Astrocyte (in vitro differentiated cells and primary cell): Measurements from ENCODE around the gene RPL11. TPM values are rescaled to one million over a fixed set of nuclear protein-coding genes. Genes with fewer than 3 reads are reported as not detected.

Source experiments
- DNase-seq: peaks from one replicate; pipeline ENCODE4 v3.0.0-alpha.2; 2010; ENCODE audit warnings: low read depth
- FAIRE-seq: peaks from 2 replicates; lab custom pipeline; 2011; peaks lifted over from hg19 to GRCh38; lab: Jason Lieb, UNC
- H2AFZ ChIP-seq: 2 replicates; pipeline ENCODE4 v1.6.0; 2012; ENCODE audit warnings: low read depth, low read length, inconsistent platforms
- H3K27ac ChIP-seq: 2 replicates; pipeline ENCODE4 v1.5.1; 2011; ENCODE audit warnings: low read depth, low read length, inconsistent platforms
- H3K27me3 ChIP-seq: 2 replicates; pipeline ENCODE4 v1.6.0; 2011; ENCODE audit warnings: low read length, inconsistent platforms; ENCODE audit not compliant: insufficient read depth
- H3K36me3 ChIP-seq: 2 replicates; pipeline ENCODE4 v1.5.1; 2011; ENCODE audit warnings: low read length, inconsistent platforms; ENCODE audit not compliant: insufficient read depth
- H3K4me1 ChIP-seq: 2 replicates; pipeline ENCODE4 v1.5.1; 2011; ENCODE audit warnings: low read length, inconsistent platforms; ENCODE audit not compliant: insufficient read depth
- H3K4me2 ChIP-seq: 2 replicates; pipeline ENCODE4 v1.6.0; 2012; ENCODE audit warnings: low read length, inconsistent platforms
- H3K4me3 ChIP-seq: 2 replicates; pipeline ENCODE4 v1.5.1; 2011; ENCODE audit warnings: low read depth, mild to moderate bottlenecking, low read length, inconsistent platforms; ENCODE audit not compliant: insufficient read depth
- H3K79me2 ChIP-seq: 2 replicates; pipeline ENCODE4 v1.6.0; 2012; ENCODE audit warnings: mild to moderate bottlenecking, low read length, inconsistent platforms; ENCODE audit not compliant: insufficient read depth
- H3K9ac ChIP-seq: 2 replicates; pipeline ENCODE4 v1.6.0; 2012; ENCODE audit warnings: mild to moderate bottlenecking, low read length, inconsistent platforms
- H3K9me3 ChIP-seq: 2 replicates; pipeline ENCODE4 v1.5.1; 2012; ENCODE audit warnings: low read depth, mild to moderate bottlenecking, low read length, inconsistent platforms; ENCODE audit not compliant: insufficient read depth
- H4K20me1 ChIP-seq: 2 replicates; pipeline ENCODE4 v1.6.0; 2012; ENCODE audit warnings: low read length, inconsistent platforms; ENCODE audit not compliant: insufficient read depth
- H3K27ac Mint-ChIP-seq: one replicate; pipeline ENCODE4 v1.8.0; 2021; ENCODE audit warnings: mild to moderate bottlenecking, mixed read lengths; ENCODE audit not compliant: unreplicated experiment
- H3K27me3 Mint-ChIP-seq: one replicate; pipeline ENCODE4 v1.8.0; 2021; ENCODE audit warnings: low read depth, mixed read lengths; ENCODE audit not compliant: unreplicated experiment
- H3K36me3 Mint-ChIP-seq: one replicate; pipeline ENCODE4 v1.8.0; 2021; ENCODE audit warnings: low read depth, mixed read lengths; ENCODE audit not compliant: unreplicated experiment
- H3K4me1 Mint-ChIP-seq: one replicate; pipeline ENCODE4 v1.8.0; 2021; ENCODE audit warnings: low read depth, mixed read lengths; ENCODE audit not compliant: unreplicated experiment
- H3K4me3 Mint-ChIP-seq: one replicate; pipeline ENCODE4 v1.8.0; 2021; ENCODE audit warnings: mild to moderate bottlenecking, moderate library complexity, mixed read lengths; ENCODE audit not compliant: unreplicated experiment
- H3K9me3 Mint-ChIP-seq: one replicate; pipeline ENCODE4 v1.8.0; 2021; ENCODE audit warnings: mild to moderate bottlenecking, mixed read lengths; ENCODE audit not compliant: unreplicated experiment
- EZH2 ChIP-seq: IDR thresholded peaks from 2 replicates; pipeline ENCODE4 v1.6.1; 2012; ENCODE audit warnings: mild to moderate bottlenecking, low read length, inconsistent platforms; ENCODE audit not compliant: insufficient read depth
- total RNA-seq: library from RNA; stranded (reverse); gene quantifications from 2 replicates; pipeline ENCODE4 v1.2.1, GENCODE V29; 2021
- TF ChIP-seq, protein P1 (sequence below): IDR thresholded peaks from 2 replicates; pipeline ENCODE4 v1.5.1; 2011; ENCODE audit warnings: low read depth, mild to moderate bottlenecking, inconsistent platforms, low read length, moderate library complexity; ENCODE audit not compliant: insufficient read depth

Gene RPL11
- total RNA-seq, 1 donor from 2014 or later, result 804 TPM

DNA sequence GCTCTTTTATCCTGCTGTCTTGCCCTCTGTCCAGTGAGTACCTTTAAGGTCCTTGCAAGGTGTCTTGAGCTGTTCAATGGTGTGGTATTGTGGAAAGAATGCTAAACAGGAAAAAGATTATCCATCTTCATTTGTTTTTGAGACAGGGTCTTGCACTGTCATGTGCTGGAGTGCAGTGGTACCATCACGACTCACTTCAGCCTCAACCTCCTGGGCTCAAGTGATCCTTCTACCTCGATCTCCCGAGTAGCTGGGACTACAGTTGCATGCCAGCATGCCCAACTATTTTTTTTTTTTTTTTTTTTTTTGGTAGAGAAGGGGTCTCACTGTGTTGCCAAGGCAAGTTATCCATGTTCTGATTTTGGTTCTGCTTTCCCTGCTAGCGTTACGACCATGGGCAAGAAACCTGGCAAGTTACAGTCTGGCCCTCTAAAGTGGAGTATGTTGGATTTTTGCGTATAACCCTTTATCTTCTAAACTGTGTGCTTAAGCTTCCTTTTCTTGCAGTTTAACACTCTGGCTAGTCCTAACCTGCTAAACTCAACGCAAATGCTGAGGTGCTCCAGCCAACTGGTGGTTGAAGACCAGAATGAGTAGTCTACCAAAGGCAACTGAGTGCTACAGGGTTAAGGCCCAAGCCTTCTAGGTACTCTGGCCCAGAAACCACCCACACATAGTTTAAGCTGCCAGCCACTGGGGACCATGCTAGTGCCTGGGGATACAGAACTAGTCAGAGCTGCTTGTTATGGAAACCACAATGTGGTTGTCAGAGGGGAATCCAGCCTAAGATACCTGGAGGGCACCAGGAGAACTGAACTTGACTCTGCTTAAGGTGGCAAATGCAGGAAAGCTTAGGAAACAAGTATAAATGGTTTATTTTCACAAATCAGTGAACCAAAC is 7.9 kb downstream of the RPL11 start:
- no peaks in the 10 kb centered on the region for H3K27me3 ChIP-seq
- Mint-ChIP-seq H3K27ac (no peak overlapping the region), H3K4me1 (peaks cover 42% of the 10 kb centered on the region), H3K4me3 (no peak overlapping the region), H3K36me3 (peaks cover 41% of the 10 kb centered on the region), H3K27me3 (no peaks in the 10 kb centered on the region), H3K9me3 (no peaks in the 10 kb centered on the region)
- no peak overlapping the region for H3K27ac ChIP-seq
- TF ChIP-seq, protein P1, sequence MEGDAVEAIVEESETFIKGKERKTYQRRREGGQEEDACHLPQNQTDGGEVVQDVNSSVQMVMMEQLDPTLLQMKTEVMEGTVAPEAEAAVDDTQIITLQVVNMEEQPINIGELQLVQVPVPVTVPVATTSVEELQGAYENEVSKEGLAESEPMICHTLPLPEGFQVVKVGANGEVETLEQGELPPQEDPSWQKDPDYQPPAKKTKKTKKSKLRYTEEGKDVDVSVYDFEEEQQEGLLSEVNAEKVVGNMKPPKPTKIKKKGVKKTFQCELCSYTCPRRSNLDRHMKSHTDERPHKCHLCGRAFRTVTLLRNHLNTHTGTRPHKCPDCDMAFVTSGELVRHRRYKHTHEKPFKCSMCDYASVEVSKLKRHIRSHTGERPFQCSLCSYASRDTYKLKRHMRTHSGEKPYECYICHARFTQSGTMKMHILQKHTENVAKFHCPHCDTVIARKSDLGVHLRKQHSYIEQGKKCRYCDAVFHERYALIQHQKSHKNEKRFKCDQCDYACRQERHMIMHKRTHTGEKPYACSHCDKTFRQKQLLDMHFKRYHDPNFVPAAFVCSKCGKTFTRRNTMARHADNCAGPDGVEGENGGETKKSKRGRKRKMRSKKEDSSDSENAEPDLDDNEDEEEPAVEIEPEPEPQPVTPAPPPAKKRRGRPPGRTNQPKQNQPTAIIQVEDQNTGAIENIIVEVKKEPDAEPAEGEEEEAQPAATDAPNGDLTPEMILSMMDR, result no peak
- no peak for TF ChIP-seq EZH2
- H3K79me2 ChIP-seq, result peaks cover 94% of the 10 kb centered on the region
- no peak overlapping the region for H3K4me2 ChIP-seq
- H3K4me3 ChIP-seq, result no peak overlapping the region
- H3K9ac ChIP-seq, result no peak overlapping the region
- H4K20me1 ChIP-seq, result peaks cover 96% of the 10 kb centered on the region
- FAIRE-seq (no peak), DNase-seq (no peak)
- H3K9me3 ChIP-seq, result no peaks in the 10 kb centered on the region
- H3K36me3 ChIP-seq, result peaks cover 72% of the 10 kb centered on the region
- H3K4me1 ChIP-seq, result peaks cover 17% of the 10 kb centered on the region
- no peak overlapping the region for H2AFZ ChIP-seq

DNA sequence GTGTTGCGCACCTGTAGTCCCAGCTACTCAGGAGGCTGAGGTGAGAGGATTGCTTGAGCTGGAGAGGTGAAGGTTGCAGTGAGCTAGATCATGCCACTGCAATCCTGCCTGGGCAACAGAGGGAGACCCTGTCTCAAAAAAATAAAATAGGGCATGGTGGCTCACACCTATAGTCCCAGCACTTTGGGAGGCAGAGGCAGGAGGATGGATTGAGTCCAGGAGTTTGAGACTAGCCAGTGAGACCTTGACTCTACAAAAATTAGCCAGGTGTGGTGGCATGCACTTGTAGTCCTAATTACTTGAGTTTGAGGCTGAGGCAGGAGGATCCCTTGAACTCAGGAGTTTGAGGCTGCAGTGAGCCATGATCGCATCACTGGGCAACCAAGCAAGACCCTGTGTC is 9.7 kb downstream of the RPL11 start:
- H3K27me3 ChIP-seq, result no peaks in the 10 kb centered on the region
- no peak overlapping the region for H3K4me2 ChIP-seq
- H3K79me2 ChIP-seq, result peaks cover 89% of the 10 kb centered on the region
- H3K4me1 ChIP-seq, result peaks cover 5% of the 10 kb centered on the region
- H2AFZ ChIP-seq, result no peak overlapping the region
- no peak for DNase-seq
- Mint-ChIP-seq H3K4me3 (no peak overlapping the region), H3K27me3 (no peaks in the 10 kb centered on the region), H3K4me1 (peaks cover 25% of the 10 kb centered on the region), H3K9me3 (no peaks in the 10 kb centered on the region), H3K36me3 (peaks cover 34% of the 10 kb centered on the region), H3K27ac (no peak overlapping the region)
- H3K36me3 ChIP-seq, result peaks cover 57% of the 10 kb centered on the region
- no peak overlapping the region for H3K4me3 ChIP-seq
- H3K9me3 ChIP-seq, result no peaks in the 10 kb centered on the region
- FAIRE-seq, result no peak
- H3K27ac ChIP-seq, result no peak overlapping the region
- TF ChIP-seq EZH2, result no peak
- TF ChIP-seq, protein P1, result no peak
- H4K20me1 ChIP-seq, result peaks cover 90% of the 10 kb centered on the region
- H3K9ac ChIP-seq, result no peak overlapping the region

DNA sequence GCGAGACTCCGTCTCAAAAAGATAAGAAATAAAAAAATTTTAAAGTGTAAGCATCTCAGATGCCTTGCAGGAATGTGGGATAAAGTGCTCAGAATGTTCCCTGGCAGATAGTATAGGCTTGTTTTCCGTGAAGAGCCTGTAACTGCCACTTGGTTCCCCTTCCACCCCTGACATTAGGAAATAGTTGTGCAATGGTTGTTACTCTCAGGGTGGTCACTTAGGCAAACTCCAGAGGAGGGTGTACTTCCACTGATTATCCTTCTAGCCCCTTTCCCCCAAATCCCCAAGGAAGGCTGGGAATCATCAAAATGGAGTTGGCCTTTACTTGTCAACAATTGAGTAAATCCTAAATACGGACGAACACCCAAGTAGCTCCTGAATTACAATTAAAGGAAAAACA is 10.4 kb downstream of the RPL11 start:
- H3K4me3 ChIP-seq, result no peak overlapping the region
- no peaks in the 10 kb centered on the region for H3K27me3 ChIP-seq
- Mint-ChIP-seq H3K27ac (no peak overlapping the region), H3K9me3 (no peaks in the 10 kb centered on the region), H3K4me1 (peaks cover 20% of the 10 kb centered on the region), H3K36me3 (peaks cover 31% of the 10 kb centered on the region), H3K27me3 (no peaks in the 10 kb centered on the region), H3K4me3 (no peak overlapping the region)
- peaks cover 51% of the 10 kb centered on the region for H3K36me3 ChIP-seq
- FAIRE-seq, result no peak
- peaks cover 84% of the 10 kb centered on the region for H4K20me1 ChIP-seq
- no peak overlapping the region for H3K27ac ChIP-seq
- no peak for DNase-seq
- no peak overlapping the region for H3K4me2 ChIP-seq
- H3K9me3 ChIP-seq, result no peaks in the 10 kb centered on the region
- no peak overlapping the region for H2AFZ ChIP-seq
- peaks cover 85% of the 10 kb centered on the region for H3K79me2 ChIP-seq
- no peak overlapping the region for H3K9ac ChIP-seq
- no peak for TF ChIP-seq EZH2
- TF ChIP-seq, protein P1, result no peak
- H3K4me1 ChIP-seq, result no peaks in the 10 kb centered on the region
